Measurements from ENCODE around the gene VSTM2L.
A peak's percentile ranks its signal among the peaks of the same experiment; 100 is the strongest.

DNA sequence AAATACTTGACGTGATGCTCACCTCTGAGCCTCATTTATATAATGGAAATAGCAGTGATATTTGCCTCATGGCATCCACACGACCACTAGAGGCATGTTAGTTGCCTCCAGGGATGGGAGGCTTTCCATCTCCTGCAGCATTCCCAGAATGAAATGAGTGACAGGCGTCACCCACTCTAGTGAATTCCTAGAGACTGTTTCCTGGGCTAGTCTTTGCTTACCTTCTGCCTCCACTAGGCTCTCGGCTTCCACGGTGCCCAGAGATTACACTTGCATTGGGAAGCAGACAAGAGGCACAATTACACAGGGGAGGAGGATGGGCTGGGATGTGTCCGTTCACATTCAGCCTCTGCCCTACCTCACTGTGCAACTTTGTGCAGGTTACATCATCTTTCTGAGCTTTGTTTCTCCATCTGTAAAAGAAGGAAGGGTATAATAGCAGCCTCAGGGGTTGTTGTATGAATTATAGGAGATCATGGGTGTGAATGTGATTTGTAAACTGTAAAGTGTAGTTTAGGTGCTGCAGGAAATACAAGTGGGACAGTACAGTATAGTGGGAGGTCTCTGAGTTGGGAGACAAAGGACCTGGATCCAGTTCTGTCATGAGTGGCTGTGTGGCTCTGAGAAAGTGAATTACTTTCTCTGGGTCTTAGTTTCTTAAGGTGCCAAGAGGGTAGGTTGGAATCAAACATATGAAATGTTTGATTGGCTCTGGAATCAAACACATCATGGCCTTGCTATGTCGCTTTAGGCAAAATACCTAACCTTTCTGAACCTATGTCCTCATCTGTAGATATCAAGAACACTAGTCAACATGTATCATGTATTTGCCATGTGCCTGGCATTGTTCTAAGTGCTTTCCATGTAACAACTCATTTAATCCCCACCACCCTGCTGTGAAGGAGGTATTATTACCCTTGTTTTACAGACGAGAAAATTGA is 3.6 kb upstream of the VSTM2L start:
- TF ChIP-seq, protein P1, sequence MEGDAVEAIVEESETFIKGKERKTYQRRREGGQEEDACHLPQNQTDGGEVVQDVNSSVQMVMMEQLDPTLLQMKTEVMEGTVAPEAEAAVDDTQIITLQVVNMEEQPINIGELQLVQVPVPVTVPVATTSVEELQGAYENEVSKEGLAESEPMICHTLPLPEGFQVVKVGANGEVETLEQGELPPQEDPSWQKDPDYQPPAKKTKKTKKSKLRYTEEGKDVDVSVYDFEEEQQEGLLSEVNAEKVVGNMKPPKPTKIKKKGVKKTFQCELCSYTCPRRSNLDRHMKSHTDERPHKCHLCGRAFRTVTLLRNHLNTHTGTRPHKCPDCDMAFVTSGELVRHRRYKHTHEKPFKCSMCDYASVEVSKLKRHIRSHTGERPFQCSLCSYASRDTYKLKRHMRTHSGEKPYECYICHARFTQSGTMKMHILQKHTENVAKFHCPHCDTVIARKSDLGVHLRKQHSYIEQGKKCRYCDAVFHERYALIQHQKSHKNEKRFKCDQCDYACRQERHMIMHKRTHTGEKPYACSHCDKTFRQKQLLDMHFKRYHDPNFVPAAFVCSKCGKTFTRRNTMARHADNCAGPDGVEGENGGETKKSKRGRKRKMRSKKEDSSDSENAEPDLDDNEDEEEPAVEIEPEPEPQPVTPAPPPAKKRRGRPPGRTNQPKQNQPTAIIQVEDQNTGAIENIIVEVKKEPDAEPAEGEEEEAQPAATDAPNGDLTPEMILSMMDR (conservative IDR thresholded peaks at IDR 0.05; ENCODE audit: low read length), result 0 out of 2 replicates have a peak, but pooled peaks have one; percentile 12
- no peak for TF ChIP-seq EZH2phosphoT487 (IDR thresholded peaks at IDR 0.05; ENCODE audit: borderline replicate concordance, low read depth, low read length)

Measured in OCI-LY7 (cell line).